H1 (cell line): ENCODE results near the gene WNT3A. TPM values are rescaled to one million over a fixed set of nuclear protein-coding genes. Genes with fewer than 3 reads are reported as not detected.

ENCODE experiments used
- CTCF ChIA-PET: fragments of 300-600 bp; sonication (Branson Sonifier 250); formaldehyde crosslinking; loops from one replicate; lab custom pipeline; 2021; ENCODE audit not compliant: partially characterized antibody; lab: Charles Lee
- POLR2A ChIA-PET: fragments of 300-600 bp; sonication (Branson Sonifier 250); formaldehyde crosslinking; loops from one replicate; lab custom pipeline; 2021; ENCODE audit warnings: inconsistent platforms; ENCODE audit not compliant: partially characterized antibody; lab: Charles Lee
- DNase-seq, 2 experiments: peaks; one replicate each; pipeline versions ENCODE4 v3.0.0 to v3.0.0-alpha.2; 2010 to 2022; ENCODE audit warnings: low spot score in 2 of 2, low read depth in 1 of 2, mixed read lengths in 1 of 2
- FAIRE-seq: peaks from 2 replicates; lab custom pipeline; 2011; peaks lifted over from hg19 to GRCh38; lab: Jason Lieb, UNC
- H2AFZ ChIP-seq: 2 replicates; pipeline ENCODE4 v1.8.1; 2012; ENCODE audit warnings: low read length, inconsistent platforms
- H2AK5ac ChIP-seq: 2 replicates; pipeline ENCODE4 v1.6.1; 2013; ENCODE audit warnings: low read depth, low read length
- H2BK120ac ChIP-seq: replicated peaks from 2 replicates; pipeline ENCODE3; 2013; ENCODE audit warnings: low read depth, low read length, inconsistent platforms
- H2BK12ac ChIP-seq: 2 replicates; pipeline ENCODE4 v1.6.1; 2013; ENCODE audit warnings: low read depth, low read length
- H2BK15ac ChIP-seq: 2 replicates; pipeline ENCODE4 v1.6.1; 2013; ENCODE audit warnings: low read length
- H2BK20ac ChIP-seq: 2 replicates; pipeline ENCODE4 v1.6.1; 2013; ENCODE audit warnings: low read length
- H2BK5ac ChIP-seq: 2 replicates; pipeline ENCODE4 v1.6.1; 2013; ENCODE audit warnings: low read depth, low read length
- H3K14ac ChIP-seq: 2 replicates; pipeline ENCODE4 v1.6.1; 2013; ENCODE audit warnings: inconsistent platforms; ENCODE audit not compliant: insufficient read length
- H3K18ac ChIP-seq: 2 replicates; pipeline ENCODE4 v1.6.1; 2013; ENCODE audit warnings: low read length; ENCODE audit errors: extremely low read depth
- H3K23ac ChIP-seq: 2 replicates; pipeline ENCODE4 v1.6.1; 2013; ENCODE audit warnings: inconsistent platforms; ENCODE audit not compliant: insufficient read length
- H3K23me2 ChIP-seq: 2 replicates; pipeline ENCODE4 v1.6.1; 2013; ENCODE audit warnings: low read depth, low read length
- H3K27ac ChIP-seq: 2 replicates; pipeline ENCODE4 v1.6.1; 2011; ENCODE audit warnings: low read depth, low read length, inconsistent platforms
- H3K27me3 ChIP-seq, 4 experiments: replicated peaks in 1 of 4; 1 replicate in 1 of 4; 2 replicates in 3 of 4; pipeline versions ENCODE4 v1.6.1 to v1.8.1; 2011 to 2013; ENCODE audit warnings: low read length in 3 of 4, mild to moderate bottlenecking in 3 of 4, inconsistent platforms in 2 of 4, mixed read lengths in 2 of 4, moderate library complexity in 1 of 4; ENCODE audit not compliant: control insufficient read depth in 3 of 4, insufficient read depth in 3 of 4; ENCODE audit errors: extremely low read depth in 1 of 4
- H3K36me3 ChIP-seq, 4 experiments: 2 replicates each; pipeline versions ENCODE4 v1.6.1 to v1.8.1; 2011 to 2013; ENCODE audit warnings: mild to moderate bottlenecking in 4 of 4, low read length in 3 of 4, moderate library complexity in 2 of 4, control low read depth in 1 of 4, inconsistent platforms in 1 of 4; ENCODE audit not compliant: insufficient read depth in 4 of 4, control insufficient read depth in 2 of 4
- H3K4ac ChIP-seq: replicated peaks from 2 replicates; pipeline ENCODE3; 2013; ENCODE audit warnings: low read length, low read depth, mixed read lengths, inconsistent platforms; ENCODE audit not compliant: insufficient read length
- H3K4me1 ChIP-seq, 4 experiments: replicated peaks in 1 of 4; 1 replicate in 1 of 4; 2 replicates in 3 of 4; pipeline versions ENCODE4 v1.6.1 to v1.8.1; 2011 to 2013; ENCODE audit warnings: low read length in 3 of 4, inconsistent platforms in 2 of 4, mixed read lengths in 1 of 4; ENCODE audit not compliant: insufficient read depth in 4 of 4, control insufficient read depth in 3 of 4
- H3K4me2 ChIP-seq, 2 experiments: 2 replicates each; pipeline versions ENCODE4 v1.6.1 to v1.8.1; 2011 to 2013; ENCODE audit warnings: low read depth in 2 of 2, low read length in 2 of 2, control low read depth in 1 of 2, inconsistent platforms in 1 of 2, mild to moderate bottlenecking in 1 of 2; ENCODE audit not compliant: insufficient read depth in 1 of 2
- H3K4me3 ChIP-seq, 4 experiments: fragments of 200-600, 300-600 bp in 1 of 4; sonication (generic), shearing (Covaris generic), sonication (Bioruptor Twin) in 1 of 4; 2 replicates each; pipeline versions ENCODE4 v1.5.1 to v1.8.1; 2011 to 2016; ENCODE audit warnings: low read length in 4 of 4, low read depth in 3 of 4, control low read depth in 2 of 4, inconsistent platforms in 2 of 4, mild to moderate bottlenecking in 2 of 4, mixed read lengths in 1 of 4, moderate library complexity in 1 of 4; ENCODE audit not compliant: insufficient read depth in 2 of 4; ENCODE audit errors: extremely low read depth in 1 of 4
- H3K56ac ChIP-seq: replicated peaks from 2 replicates; pipeline ENCODE3; 2013; ENCODE audit warnings: low read depth, mild to moderate bottlenecking, mixed read lengths, low read length, inconsistent platforms; ENCODE audit not compliant: insufficient read length
- H3K79me1 ChIP-seq: 2 replicates; pipeline ENCODE4 v1.6.1; 2013; ENCODE audit warnings: low read depth, low read length, control low read depth
- H3K79me2 ChIP-seq, 2 experiments: 2 replicates each; pipeline versions ENCODE4 v1.6.1 to v1.8.1; 2012 to 2013; ENCODE audit warnings: low read length in 2 of 2, mild to moderate bottlenecking in 2 of 2, inconsistent platforms in 1 of 2; ENCODE audit not compliant: insufficient read depth in 2 of 2, control insufficient read depth in 1 of 2
- H3K9ac ChIP-seq, 4 experiments: replicated peaks in 1 of 4; 1 replicate in 1 of 4; 2 replicates in 3 of 4; pipeline versions ENCODE4 v1.6.1 to v1.8.1; 2011 to 2013; ENCODE audit warnings: low read depth in 3 of 4, low read length in 3 of 4, control low read depth in 2 of 4, mild to moderate bottlenecking in 2 of 4, moderate library complexity in 2 of 4, inconsistent platforms in 1 of 4; ENCODE audit errors: extremely low read depth in 1 of 4
- H3K9me3 ChIP-seq, 2 experiments: 2 replicates each; pipeline versions ENCODE4 v1.6.1 to v1.8.1; 2012 to 2013; ENCODE audit warnings: mild to moderate bottlenecking in 2 of 2, moderate library complexity in 2 of 2, control low read depth in 1 of 2, inconsistent platforms in 1 of 2, low read depth in 1 of 2, low read length in 1 of 2, mixed read lengths in 1 of 2; ENCODE audit not compliant: insufficient read depth in 2 of 2
- H4K20me1 ChIP-seq, 2 experiments: replicated peaks in 1 of 2; 2 replicates each; pipeline versions ENCODE3 to v1.8.1; 2011 to 2013; ENCODE audit warnings: inconsistent platforms in 2 of 2, low read length in 2 of 2, mild to moderate bottlenecking in 1 of 2; ENCODE audit not compliant: insufficient read depth in 2 of 2, control insufficient read depth in 1 of 2
- H4K5ac ChIP-seq: 2 replicates; pipeline ENCODE4 v1.6.1; 2013; ENCODE audit warnings: low read length, low read depth, mixed read lengths, inconsistent platforms; ENCODE audit not compliant: insufficient read length
- H4K8ac ChIP-seq: 2 replicates; pipeline ENCODE4 v1.8.0; 2013; ENCODE audit warnings: mild to moderate bottlenecking, moderate library complexity, low read length, inconsistent platforms; ENCODE audit not compliant: insufficient read depth; ENCODE audit errors: extremely low read depth
- H4K91ac ChIP-seq: replicated peaks from 2 replicates; pipeline ENCODE3; 2013; ENCODE audit warnings: low read length, mixed read lengths, inconsistent platforms; ENCODE audit not compliant: insufficient read length
- CBX5 ChIP-seq: fragments of 300-800, 300-1000 bp; sonication (generic); IDR thresholded peaks from 2 replicates; pipeline ENCODE4 v1.7.1; 2016; ENCODE audit warnings: antibody characterized with exemption, low read length, low read depth
- CEBPB ChIP-seq: IDR thresholded peaks from 2 replicates; pipeline ENCODE4 v1.6.1; 2012; ENCODE audit warnings: low read depth, low read length
- CHD1 ChIP-seq: IDR thresholded peaks from 2 replicates; pipeline ENCODE4 v1.6.1; 2012; ENCODE audit warnings: low read depth, low read length, improper control_type of control experiment
- JUN ChIP-seq: IDR thresholded peaks from 2 replicates; pipeline ENCODE4 v1.6.1; 2011; ENCODE audit warnings: low read depth, mild to moderate bottlenecking, improper control_type of control experiment, low read length
- SP1 ChIP-seq: IDR thresholded peaks from 2 replicates; pipeline ENCODE4 v1.6.1; 2011; ENCODE audit warnings: low read depth, low read length
- SP2 ChIP-seq: IDR thresholded peaks from 2 replicates; pipeline ENCODE4 v1.6.1; 2012; ENCODE audit warnings: mild to moderate bottlenecking, low read length, inconsistent platforms
- TEAD4 ChIP-seq: IDR thresholded peaks from 2 replicates; pipeline ENCODE4 v1.6.1; 2012; ENCODE audit warnings: low read depth, low read length, inconsistent platforms, mixed read lengths
- WGBS, 2 experiments: shearing (Covaris generic) in 1 of 2; methylation state at CpG; one replicate each; pipeline versions ENCODE4 v1.1.6 to v1.1.7; 2013 to 2015; ENCODE audit warnings: low lambda C conversion rate in 2 of 2, mixed read lengths in 2 of 2, inconsistent platforms in 1 of 2, low coverage in 1 of 2, missing lambda C conversion rate in 1 of 2; ENCODE audit not compliant: insufficient replicate concordance in 2 of 2, insufficient coverage in 1 of 2, insufficient read length in 1 of 2; ENCODE audit errors: extremely low coverage in 1 of 2, missing lambda C conversion rate in 1 of 2; 5-methylcytosine and 5-hydroxymethylcytosine counted together
- polyA plus RNA-seq, 7 experiments: library from polyadenylated mRNA; depleted of rRNA in 3 of 7; stranded (reverse) in 5 of 7; unstranded in 2 of 7; fragments of >200 nt in 5 of 7; fragments of 200-250 nt in 2 of 7; gene quantifications; 1 replicate in 5 of 7; 2 replicates in 1 of 7; 4 replicates in 1 of 7; pipeline versions ENCODE4 v1.2.1 to v1.2.3, GENCODE V29; 2011 to 2013; ENCODE audit warnings: missing spikeins in 2 of 7, mixed read lengths in 2 of 7
- total RNA-seq: library from RNA; stranded (reverse); fragmentation: NEBNext Ultra II Directional; extraction: Animal tissue kit (Norgen Biotek cat#: 25700); gene quantifications from 2 replicates; pipeline ENCODE4 v1.2.1, GENCODE V29; 2021

The WNT3A gene
- total and polyA plus RNA-seq, 2 of the 8 experiments (the other 6 are each of a cell fraction or from before 2014, with no cell fraction given) = 0.08 to 0.19 TPM

DNA sequence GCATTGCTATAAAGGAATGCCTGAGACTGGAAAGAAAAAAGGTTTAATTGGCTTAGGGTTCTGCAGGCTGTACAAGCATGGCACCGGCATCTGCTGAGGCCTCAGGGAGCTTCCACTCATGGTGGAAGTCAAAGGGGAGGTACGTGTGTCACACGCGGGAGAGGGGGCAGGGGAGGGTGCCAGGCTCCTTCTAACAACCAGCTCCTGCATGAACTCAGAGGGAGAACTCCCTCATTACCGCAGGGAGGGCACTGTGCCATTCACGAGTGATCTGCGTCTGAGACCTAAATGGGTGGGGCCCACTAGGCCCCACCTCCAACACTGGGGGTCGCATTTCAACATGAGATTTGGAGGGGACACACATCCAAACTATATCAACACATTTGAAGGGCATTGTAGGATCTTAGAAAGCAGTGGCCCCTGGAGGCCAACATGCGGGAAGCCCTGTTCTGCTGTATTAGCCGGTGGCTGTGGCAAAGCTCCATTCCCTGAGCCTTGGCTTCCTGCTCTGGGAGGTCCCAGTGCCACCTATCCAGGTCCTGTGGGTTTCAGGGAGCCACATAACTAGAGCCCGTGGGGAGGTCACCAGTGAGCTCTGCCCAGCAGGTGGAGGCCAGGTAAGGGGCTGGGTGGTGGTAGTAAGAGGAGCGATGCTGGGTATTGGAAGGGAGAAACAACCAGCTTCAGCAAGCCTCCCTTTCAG, 10.0 kb downstream of the WNT3A start:
- H3K4ac ChIP-seq = no peak overlapping the region
- FAIRE-seq (no peak), DNase-seq (no peak)
- H3K36me3 ChIP-seq = no peaks in the 10 kb centered on the region
- no peak overlapping the region for H2AFZ ChIP-seq
- H4K8ac ChIP-seq = no peak overlapping the region
- no peak overlapping the region for H3K23ac ChIP-seq
- H2BK15ac ChIP-seq = no peak overlapping the region
- no peak overlapping the region for H2BK12ac ChIP-seq
- no peaks in the 10 kb centered on the region for H3K23me2 ChIP-seq
- no peaks in the 10 kb centered on the region for H4K20me1 ChIP-seq
- no peak overlapping the region for H3K4me2 ChIP-seq
- no peak for TF ChIP-seq CEBPB
- no peak for TF ChIP-seq SP1
- TF ChIP-seq CBX5 = no peak
- no peak for TF ChIP-seq CHD1
- no peak for TF ChIP-seq TEAD4
- TF ChIP-seq SP2 = no peak
- TF ChIP-seq JUN = no peak
- peaks cover 0 to 29% (median 21%) of the 10 kb centered on the region in 4 experiments; a peak in 6 of 7 replicates for H3K27me3 ChIP-seq
- WGBS, 2 experiments = 77% methylated on average over 11 of the region's 12 CpGs; no CpG with 5 or more reads in 1 of the 2 experiments
- ChIA-PET CTCF (interaction anchor here (0.8 to 8.3 kb wide), 4 partner anchors 10 to 64 kb away, joined by 3 to 64 read pairs (median 4); partner anchors contain the start of gene WNT3A), POLR2A (interaction anchor here (0.7 to 1.4 kb wide), 2 partner anchors 129 to 441 kb away, joined by 3 read pairs; a partner anchor contains a TSS)
- H3K14ac ChIP-seq = no peak overlapping the region
- H3K9me3 ChIP-seq = no peaks in the 10 kb centered on the region
- H3K4me1 ChIP-seq = no peaks in the 10 kb centered on the region; a peak in 1 of 7 replicates
- H4K91ac ChIP-seq = no peak overlapping the region
- H3K4me3 ChIP-seq = no peak overlapping the region
- H2BK5ac ChIP-seq = no peak overlapping the region
- no peak overlapping the region for H4K5ac ChIP-seq
- H2BK20ac ChIP-seq = no peak overlapping the region
- no peaks in the 10 kb centered on the region for H3K79me1 ChIP-seq
- no peak overlapping the region for H3K27ac ChIP-seq
- H3K56ac ChIP-seq = no peak overlapping the region
- H2BK120ac ChIP-seq = no peak overlapping the region
- no peak overlapping the region for H3K9ac ChIP-seq
- H3K18ac ChIP-seq = no peak overlapping the region
- H3K79me2 ChIP-seq = no peaks in the 10 kb centered on the region
- no peak overlapping the region for H2AK5ac ChIP-seq
